ENCODE measurements around the gene GNB1L. TPM values are rescaled to one million over a fixed set of nuclear protein-coding genes. Genes with fewer than 3 reads are reported as not detected.

GNB1L gene
- total and polyA plus RNA-seq, 2 donors (not counting 1 experiment from before 2014, with no cell fraction given) = 6.6 to 12.1 TPM

DNA sequence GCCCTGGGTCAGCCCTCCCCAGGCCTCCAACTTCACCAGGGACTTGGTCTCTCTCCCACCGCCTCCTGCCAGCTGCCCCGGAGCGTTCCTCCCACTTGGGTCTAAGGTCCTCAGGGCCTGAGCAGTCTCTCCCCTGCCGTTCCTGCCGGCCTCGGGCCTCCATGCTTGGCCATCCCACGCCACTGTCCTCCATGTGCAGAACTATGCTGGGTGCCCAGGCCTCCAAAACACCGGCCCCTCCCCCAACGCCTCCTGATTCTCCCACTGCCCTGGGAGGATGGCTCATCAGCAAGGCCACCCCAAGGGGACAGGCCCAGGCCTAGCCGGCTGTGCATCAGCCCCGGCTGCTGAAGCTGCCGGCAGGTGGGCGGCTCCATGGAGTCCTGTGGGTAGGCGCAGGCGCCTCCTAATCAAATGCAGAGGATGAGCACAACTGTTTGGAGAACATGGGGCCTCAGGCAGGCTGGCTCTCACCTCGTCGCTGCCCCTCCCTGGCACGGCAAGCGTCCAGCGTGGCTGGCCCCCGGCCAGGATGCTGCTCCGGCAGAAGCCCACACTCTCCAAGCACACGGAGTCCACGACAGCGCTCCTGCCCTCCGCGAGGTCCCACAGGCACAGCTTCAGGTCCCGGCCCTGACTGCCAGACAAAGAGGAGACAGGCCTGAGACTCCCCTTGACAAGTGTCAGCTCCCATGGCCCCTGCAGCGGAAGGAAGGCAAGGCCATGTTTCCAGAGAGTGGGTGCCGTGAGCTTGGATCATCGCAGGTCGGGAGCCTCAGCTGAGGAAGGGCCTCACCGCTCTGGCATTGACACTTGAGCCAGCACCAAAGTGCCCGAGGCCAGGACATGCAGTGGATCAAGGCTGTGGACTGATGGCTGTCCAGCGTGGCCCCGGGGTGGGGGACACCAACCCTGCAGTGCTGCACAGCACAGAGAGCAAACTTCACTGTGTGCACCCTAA, 42.6 kb downstream of the GNB1L start:
- intact Hi-C loops (cut with micrococcal nuclease) = no loop called here
- Mint-ChIP-seq H3K27ac (no peak overlapping the region), H3K4me1 (no peaks in the 10 kb centered on the region), H3K4me3 (no peak overlapping the region), H3K9me3 (ENCODE audit: insufficient read depth) (no peaks in the 10 kb centered on the region), H3K27me3 (no peaks in the 10 kb centered on the region)
- DNase-seq (no peak), ATAC-seq (ENCODE audit: low read depth) (no peak)
- CTCF ChIA-PET = no interaction called here
- Histone ChIP-seq H3K4me2 (replicated peaks; ENCODE audit: low read depth, low read length, poor library complexity, severe bottlenecking) (no peak overlapping the region), H3K4me3 (ENCODE audit: control extremely low read depth in 1 of 5, extremely low read depth in 1 of 5, insufficient read depth in 1 of 5, low read depth in 2 of 5, low read length in 4 of 5) (no peak overlapping the region), H3K27me3 (replicated peaks in 1 of 4; ENCODE audit: control extremely low read depth in 1 of 4, control insufficient read depth in 3 of 4, insufficient read depth in 4 of 4, low read length in 3 of 4) (no peaks in the 10 kb centered on the region), H3K9me3 (ENCODE audit: control extremely low read depth in 1 of 3, control insufficient read depth in 2 of 3, insufficient read depth in 1 of 3, low read length in 2 of 3) (no peaks in the 10 kb centered on the region), H3K4me1 (ENCODE audit: control insufficient read depth in 2 of 2, insufficient read depth in 2 of 2, low read length in 2 of 2) (no peaks in the 10 kb centered on the region), H2AFZ (ENCODE audit: insufficient read depth, low read depth, low read length, poor library complexity, severe bottlenecking) (no peak overlapping the region), H3K27ac (ENCODE audit: low read length in 2 of 2) (no peak overlapping the region), H4K20me1 (ENCODE audit: control insufficient read depth, insufficient read depth, low read length, poor library complexity, severe bottlenecking) (no peaks in the 10 kb centered on the region), H3K9ac (ENCODE audit: low read length) (no peak overlapping the region), H3K36me3 (replicated peaks in 1 of 2; ENCODE audit: control extremely low read depth in 1 of 2, control insufficient read depth in 1 of 2, extremely low read depth in 1 of 2, insufficient read depth in 2 of 2, low read length in 1 of 2) (peaks cover 0 to 6% of the 10 kb centered on the region in 2 experiments), H3K79me2 (ENCODE audit: control insufficient read depth, insufficient read depth, low read length) (no peaks in the 10 kb centered on the region)
- 98% methylated on average over 35 of the region's 36 CpGs for WGBS (ENCODE audit: insufficient coverage)
- POLR2A ChIA-PET = no interaction called here
- TF ChIP-seq EZH2 (IDR thresholded peaks at IDR 0.05; ENCODE audit: borderline replicate concordance, insufficient read depth, low read depth, low read length, poor library complexity, severe bottlenecking) (no peak), CTCF (IDR thresholded peaks at IDR 0.05) (no peak)

- H3K9me3 Mint-ChIP-seq (ENCODE audit: insufficient read depth) = no peaks in the 10 kb centered on the region
- DNase-seq = no peak
- POLR2A ChIA-PET = no interaction called here
Observed at GRCh38 chr22:19811211-19811621, 43.5 kb downstream of the GNB1L start.

More at GRCh38 chr22:19811211-19811621, 43.5 kb downstream of the GNB1L start:
- no peak for ATAC-seq (ENCODE audit: low read depth)
- H4K20me1 ChIP-seq (ENCODE audit: control insufficient read depth, insufficient read depth, low read length, poor library complexity, severe bottlenecking) = no peaks in the 10 kb centered on the region
- no peaks in the 10 kb centered on the region for H3K4me1 ChIP-seq (ENCODE audit: control insufficient read depth in 2 of 2, insufficient read depth in 2 of 2, low read length in 2 of 2)
- no peak overlapping the region for H3K4me2 ChIP-seq (replicated peaks; ENCODE audit: low read depth, low read length, poor library complexity, severe bottlenecking)
- no peak for TF ChIP-seq CTCF (IDR thresholded peaks at IDR 0.05)
- TF ChIP-seq EZH2 (IDR thresholded peaks at IDR 0.05; ENCODE audit: borderline replicate concordance, insufficient read depth, low read depth, low read length, poor library complexity, severe bottlenecking) = no peak
- peaks cover 0 to 8% of the 10 kb centered on the region in 2 experiments for H3K36me3 ChIP-seq (replicated peaks in 1 of 2; ENCODE audit: control extremely low read depth in 1 of 2, control insufficient read depth in 1 of 2, extremely low read depth in 1 of 2, insufficient read depth in 2 of 2, low read length in 1 of 2)
- no peak overlapping the region for H2AFZ ChIP-seq (ENCODE audit: insufficient read depth, low read depth, low read length, poor library complexity, severe bottlenecking)
- no peaks in the 10 kb centered on the region for H3K9me3 ChIP-seq (ENCODE audit: control extremely low read depth in 1 of 3, control insufficient read depth in 2 of 3, insufficient read depth in 1 of 3, low read length in 2 of 3)
- WGBS (ENCODE audit: insufficient coverage) = 98% methylated on average over 12 of the region's 12 CpGs
- CTCF ChIA-PET = no interaction called here
- no peak overlapping the region for H3K27ac Mint-ChIP-seq
- no peaks in the 10 kb centered on the region for H3K27me3 ChIP-seq (replicated peaks in 1 of 4; ENCODE audit: control extremely low read depth in 1 of 4, control insufficient read depth in 3 of 4, insufficient read depth in 4 of 4, low read length in 3 of 4)
- H3K27ac ChIP-seq (ENCODE audit: low read length in 2 of 2) = no peak overlapping the region
- no peak overlapping the region for H3K4me3 ChIP-seq (ENCODE audit: control extremely low read depth in 1 of 5, extremely low read depth in 1 of 5, insufficient read depth in 1 of 5, low read depth in 2 of 5, low read length in 4 of 5)
- H3K79me2 ChIP-seq (ENCODE audit: control insufficient read depth, insufficient read depth, low read length) = no peaks in the 10 kb centered on the region
- intact Hi-C loops (cut with micrococcal nuclease) = no loop called here
- H3K4me1 Mint-ChIP-seq = no peaks in the 10 kb centered on the region
- H3K4me3 Mint-ChIP-seq = no peak overlapping the region
- H3K27me3 Mint-ChIP-seq = no peaks in the 10 kb centered on the region
- no peak overlapping the region for H3K9ac ChIP-seq (ENCODE audit: low read length)

Measured in B cell (primary cell).